Peyer's patch (tissue), 4 donors: ENCODE results near the gene CERS4.

Source experiments
- POLR2A ChIP-seq, 2 donors: fragments of 450-650 bp; IDR thresholded peaks; one replicate each; pipeline ENCODE4 v1.5.1; 2017; ENCODE audit warnings: antibody characterized with exemption in 2 of 2, mild to moderate bottlenecking in 2 of 2, moderate library complexity in 2 of 2
- TF ChIP-seq, protein P1 (sequence below), 6 experiments: fragments of 450-650 bp in 4 of 6; fragments of 200-600 bp in 2 of 6; sonication (generic) in 1 of 6; IDR thresholded peaks; one replicate each; pipeline ENCODE4 v1.5.1; 2017 to 2019; ENCODE audit warnings: antibody characterized with exemption in 6 of 6, mild to moderate bottlenecking in 3 of 6, moderate library complexity in 1 of 6

DNA sequence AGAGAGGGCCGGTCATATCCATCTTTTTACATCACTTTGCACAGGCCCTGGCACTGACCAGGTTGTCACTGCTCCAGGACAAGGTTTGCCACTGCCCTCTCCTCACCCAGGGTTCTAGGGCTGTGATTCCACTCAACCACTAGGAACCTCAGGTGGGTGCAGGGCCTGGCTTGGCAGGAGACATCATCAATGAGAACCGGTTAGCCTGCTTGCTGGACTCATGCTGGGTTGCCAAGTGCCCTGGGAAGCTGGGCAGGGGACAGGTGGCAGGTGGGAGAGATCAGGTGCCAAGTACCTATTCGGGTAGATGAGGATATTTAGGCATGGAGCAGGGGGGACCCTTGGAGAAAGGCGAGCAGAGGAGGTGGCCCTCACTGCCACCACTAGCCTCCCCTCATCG is 4.2 kb upstream of the CERS4 start:
- TF ChIP-seq, protein P1, sequence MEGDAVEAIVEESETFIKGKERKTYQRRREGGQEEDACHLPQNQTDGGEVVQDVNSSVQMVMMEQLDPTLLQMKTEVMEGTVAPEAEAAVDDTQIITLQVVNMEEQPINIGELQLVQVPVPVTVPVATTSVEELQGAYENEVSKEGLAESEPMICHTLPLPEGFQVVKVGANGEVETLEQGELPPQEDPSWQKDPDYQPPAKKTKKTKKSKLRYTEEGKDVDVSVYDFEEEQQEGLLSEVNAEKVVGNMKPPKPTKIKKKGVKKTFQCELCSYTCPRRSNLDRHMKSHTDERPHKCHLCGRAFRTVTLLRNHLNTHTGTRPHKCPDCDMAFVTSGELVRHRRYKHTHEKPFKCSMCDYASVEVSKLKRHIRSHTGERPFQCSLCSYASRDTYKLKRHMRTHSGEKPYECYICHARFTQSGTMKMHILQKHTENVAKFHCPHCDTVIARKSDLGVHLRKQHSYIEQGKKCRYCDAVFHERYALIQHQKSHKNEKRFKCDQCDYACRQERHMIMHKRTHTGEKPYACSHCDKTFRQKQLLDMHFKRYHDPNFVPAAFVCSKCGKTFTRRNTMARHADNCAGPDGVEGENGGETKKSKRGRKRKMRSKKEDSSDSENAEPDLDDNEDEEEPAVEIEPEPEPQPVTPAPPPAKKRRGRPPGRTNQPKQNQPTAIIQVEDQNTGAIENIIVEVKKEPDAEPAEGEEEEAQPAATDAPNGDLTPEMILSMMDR (IDR thresholded peaks at IDR 0.05) = no peak
- no peak for TF ChIP-seq POLR2A (IDR thresholded peaks at IDR 0.05)
